GM18511 (cell line): ENCODE measurements around the gene ADGRV1.
A peak's percentile ranks its signal among the peaks of the same experiment; 100 is the strongest.

ENCODE experiments used
- ATAC-seq: cut with Tn5 transposase; IDR thresholded peaks from one replicate; pipeline ENCODE4 v1.9.1; 2021; ENCODE audit warnings: mild to moderate bottlenecking, moderate library complexity; ENCODE audit not compliant: unreplicated experiment

The ADGRV1 gene

DNA sequence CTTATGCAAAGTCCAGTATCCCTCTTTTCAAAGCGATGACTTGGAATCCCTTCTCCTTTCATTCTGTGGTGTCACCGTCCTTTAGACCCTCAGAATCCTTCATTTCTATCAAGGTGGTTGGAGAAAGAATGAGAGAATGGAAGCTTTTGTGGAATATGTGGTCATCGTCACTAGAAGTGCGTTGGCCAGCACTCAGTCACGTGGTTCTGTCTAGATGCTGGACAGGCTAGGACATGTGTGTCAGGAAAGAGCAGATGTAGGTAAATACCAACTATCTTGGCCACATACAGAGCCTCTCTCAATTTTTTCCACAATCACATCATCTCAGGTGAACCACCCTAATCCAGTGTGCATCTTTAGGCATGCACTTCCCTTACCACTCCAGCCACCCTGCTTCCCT is 618.5 kb downstream of the ADGRV1 start:
- no peak for ATAC-seq

DNA sequence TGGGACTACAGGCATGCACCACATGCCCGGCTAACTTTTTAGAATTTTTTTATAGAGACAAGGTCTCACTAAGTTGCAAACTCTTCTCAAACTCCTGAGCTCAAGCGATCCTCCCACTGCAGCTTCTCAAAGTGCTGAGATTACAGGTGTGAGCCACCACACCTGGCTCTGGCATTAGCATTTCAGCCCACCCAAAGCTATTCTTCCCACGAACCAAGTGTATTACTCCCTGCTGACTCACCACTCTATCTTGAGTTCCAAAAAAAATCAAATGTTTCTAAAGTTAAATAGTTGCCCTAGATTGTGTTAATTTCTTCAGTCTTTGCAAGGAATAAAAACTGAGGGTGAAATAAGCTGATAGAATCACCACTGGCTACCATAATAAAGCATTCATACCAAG is 619.0 kb downstream of the ADGRV1 start:
- ATAC-seq, result no peak

- ATAC-seq, result no peak
Measured at GRCh38 chr5:91178461-91178860, 619.9 kb downstream of the ADGRV1 start.

- no peak for ATAC-seq
Measured at GRCh38 chr5:91179018-91179417, 620.4 kb downstream of the ADGRV1 start.

DNA sequence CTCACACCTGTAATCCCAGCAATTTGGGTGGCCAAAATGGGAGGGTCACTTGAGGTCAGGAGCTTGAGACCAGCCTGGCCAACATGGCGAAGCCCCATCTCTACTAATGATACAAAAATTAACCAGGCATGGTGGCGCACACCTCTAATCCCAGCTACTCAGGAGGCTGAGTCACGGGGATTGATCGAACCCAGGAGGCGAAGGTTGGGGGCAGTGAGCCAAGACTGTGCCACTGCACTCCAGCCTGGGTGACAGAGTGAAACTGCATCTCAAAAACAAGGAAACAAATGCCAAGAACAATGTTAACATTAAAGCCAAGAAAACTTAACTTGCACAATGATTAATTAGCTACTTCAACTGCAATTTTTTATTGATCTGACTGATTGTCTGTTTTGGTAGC is 621.9 kb downstream of the ADGRV1 start:
- ATAC-seq, result no peak

DNA sequence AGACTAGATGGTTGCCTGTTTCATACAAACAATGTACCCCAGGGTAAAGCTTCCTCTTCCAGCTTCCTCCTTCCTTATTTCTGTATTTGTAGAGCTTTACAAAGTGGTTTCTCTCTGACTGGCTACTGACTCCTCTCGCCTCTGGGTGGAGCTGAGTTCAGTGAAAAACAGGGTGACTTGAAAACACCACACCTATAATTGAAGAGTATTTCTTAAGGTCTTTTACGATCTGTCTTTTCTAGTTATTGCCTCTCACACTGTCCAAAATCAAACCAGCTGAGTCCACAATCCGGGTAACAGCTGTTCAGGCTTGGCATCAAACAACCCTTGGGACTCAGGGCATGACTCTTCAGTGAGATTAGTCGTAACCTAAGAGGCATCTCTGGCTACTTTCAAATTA is 624.2 kb downstream of the ADGRV1 start:
- ATAC-seq, result peak; percentile 80

- no peak for ATAC-seq
Measured at GRCh38 chr5:91183743-91184142, 625.1 kb downstream of the ADGRV1 start.

DNA sequence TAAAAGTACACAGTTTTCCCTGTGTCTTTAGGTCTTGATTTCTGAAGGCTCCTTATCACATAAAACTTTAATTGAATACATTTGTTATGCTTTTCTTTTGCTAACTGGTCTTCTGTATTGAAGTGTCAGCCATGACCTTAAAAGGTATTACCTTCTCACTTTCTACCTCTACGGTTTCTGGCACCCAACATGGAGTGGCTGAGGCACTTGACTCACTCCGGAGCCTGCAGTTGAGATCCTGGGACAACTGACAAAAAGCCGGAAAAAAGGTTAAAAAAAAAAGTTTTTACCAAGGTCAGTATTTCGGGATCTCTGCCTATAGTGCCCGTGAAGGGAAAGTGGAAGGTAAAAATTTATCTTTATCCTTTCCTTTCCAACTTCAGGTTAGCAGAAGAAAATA is 627.5 kb downstream of the ADGRV1 start:
- ATAC-seq, result no peak

- no peak for ATAC-seq
Measured at GRCh38 chr5:91187032-91187431, 628.4 kb downstream of the ADGRV1 start.

DNA sequence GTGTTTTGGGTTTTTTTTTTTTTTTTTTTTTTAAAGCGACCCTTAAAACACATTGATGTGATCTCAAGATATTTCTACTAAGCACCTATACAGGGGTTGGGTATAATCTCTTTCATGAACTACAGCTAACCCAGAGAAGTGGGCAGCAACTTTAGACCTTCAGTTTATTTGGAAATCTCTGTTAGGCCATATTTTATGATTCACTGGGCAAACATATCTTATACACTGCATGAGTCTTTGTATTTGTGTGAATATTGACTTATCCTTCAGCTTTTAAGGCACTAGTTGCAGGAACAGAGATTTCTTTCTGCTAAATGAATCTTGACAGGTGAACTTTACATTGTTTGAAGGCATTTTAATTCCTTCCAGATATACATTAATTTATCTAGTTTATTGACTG is 630.2 kb downstream of the ADGRV1 start:
- ATAC-seq, result no peak

DNA sequence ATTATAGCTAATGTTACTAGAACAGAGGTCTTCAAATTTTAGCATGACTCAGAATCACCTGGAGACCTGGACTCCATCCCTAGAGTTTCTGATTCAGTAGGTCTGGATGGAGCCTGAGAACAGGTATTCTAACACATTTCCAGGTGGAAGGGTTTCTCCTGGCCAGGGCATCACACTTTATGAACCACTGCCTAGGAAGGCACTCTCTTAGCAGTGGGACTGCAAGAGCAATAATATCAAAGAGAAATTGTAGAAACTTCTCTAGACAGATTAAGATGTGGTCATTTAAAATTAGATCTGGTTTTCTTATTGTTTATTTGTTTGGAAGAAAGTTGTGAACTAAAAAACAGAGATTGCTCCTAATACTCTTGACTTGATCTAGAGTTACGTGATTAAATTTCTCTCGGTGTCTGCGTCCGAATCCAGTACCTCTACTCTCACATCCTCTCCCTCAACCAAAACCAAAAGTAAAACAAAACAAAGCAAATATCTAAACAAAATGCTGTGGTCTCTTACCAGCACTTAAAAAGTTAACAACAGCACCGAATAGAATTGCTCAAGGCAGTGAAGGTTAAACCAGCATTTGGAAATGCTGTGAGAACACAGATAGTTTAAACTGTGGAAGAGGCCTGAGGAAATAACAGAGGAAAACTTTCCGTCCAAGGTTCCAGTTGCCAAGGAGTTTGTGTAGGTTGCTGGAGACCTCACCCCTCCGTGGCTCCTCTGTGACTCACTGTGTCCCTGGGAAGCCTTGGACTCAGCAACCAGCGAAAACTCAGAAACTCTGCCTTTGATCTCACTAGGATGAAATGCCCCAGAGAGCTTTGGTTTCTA is 631.1 kb downstream of the ADGRV1 start:
- ATAC-seq, result no peak

DNA sequence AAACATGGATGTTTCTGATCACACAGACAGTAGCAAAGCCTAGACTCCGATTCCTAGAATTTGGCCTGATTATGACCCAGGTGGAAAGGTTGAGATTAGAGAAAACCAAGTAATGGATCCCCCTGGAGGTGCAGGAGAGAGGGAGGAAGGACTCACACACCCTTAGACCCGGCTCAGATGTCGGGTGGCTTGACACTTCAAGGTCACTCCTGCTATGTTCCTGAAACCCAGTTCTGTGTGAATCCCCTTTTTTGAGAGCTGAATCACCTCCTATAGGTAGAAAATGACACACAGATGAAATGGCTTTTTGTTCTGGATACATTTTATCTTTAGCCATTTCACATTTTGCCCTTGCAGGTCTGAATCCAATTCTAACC is 631.7 kb downstream of the ADGRV1 start:
- ATAC-seq, result no peak

GRCh38 chr5:91194824-91195381 is 636.3 kb downstream of the ADGRV1 start:
- no peak for ATAC-seq

- no peak for ATAC-seq
Measured at GRCh38 chr5:91200692-91201091, 642.1 kb downstream of the ADGRV1 start.

DNA sequence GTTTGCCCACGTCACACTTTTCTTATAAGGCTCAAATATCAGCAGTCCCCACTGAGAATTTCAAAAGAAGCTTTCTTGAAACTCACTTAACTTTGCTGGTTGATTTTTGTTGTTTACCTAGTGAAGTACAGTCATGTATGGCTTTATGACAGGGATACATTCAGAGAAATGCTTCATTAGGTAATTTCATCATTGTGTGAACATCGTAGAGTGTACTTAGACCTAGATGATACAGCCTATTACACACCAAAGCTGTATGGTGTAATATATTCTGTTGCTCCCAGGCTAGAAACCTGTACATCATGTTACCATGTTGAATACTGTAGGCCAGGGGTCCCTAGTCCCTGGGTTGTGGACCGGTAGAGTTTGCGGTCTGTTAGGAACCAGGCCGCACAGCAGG is 647.5 kb downstream of the ADGRV1 start:
- ATAC-seq, result no peak

DNA sequence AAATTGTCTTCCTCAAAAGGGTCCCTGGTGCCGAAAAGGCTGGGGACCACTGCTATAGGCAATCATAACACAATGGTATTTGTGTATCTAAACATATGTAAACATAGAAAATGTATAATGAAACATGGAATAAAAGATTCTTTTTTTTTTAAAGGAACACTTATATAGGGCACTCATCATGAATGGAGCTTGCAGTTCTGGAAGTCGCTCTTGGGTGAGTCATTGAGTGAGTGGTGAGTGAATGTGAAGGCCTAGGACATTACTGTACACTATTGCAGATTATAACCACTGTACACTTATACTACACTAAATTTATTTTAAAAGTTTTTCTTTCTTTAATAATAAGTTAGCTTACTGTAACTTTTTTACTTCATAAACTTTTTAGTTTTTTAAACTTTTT is 648.1 kb downstream of the ADGRV1 start:
- ATAC-seq, result no peak

DNA sequence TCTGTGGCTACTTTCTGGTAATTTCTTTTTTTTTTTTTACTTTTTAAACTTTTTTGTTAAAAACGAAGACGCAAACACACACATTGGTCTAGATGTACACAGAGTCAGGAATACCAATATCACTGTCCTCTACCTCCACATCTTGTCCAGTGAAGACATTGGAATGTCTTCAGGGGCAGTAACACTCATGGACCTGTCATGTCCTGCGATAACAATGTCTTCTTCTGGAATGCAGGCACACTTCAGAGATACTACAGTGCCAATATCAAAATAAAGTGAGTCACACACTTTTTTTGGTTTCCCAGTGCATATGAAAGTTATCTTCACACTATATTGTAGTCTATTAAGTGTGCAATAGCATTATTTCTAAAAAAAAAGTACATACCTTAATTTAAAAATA is 648.7 kb downstream of the ADGRV1 start:
- ATAC-seq, result no peak

DNA sequence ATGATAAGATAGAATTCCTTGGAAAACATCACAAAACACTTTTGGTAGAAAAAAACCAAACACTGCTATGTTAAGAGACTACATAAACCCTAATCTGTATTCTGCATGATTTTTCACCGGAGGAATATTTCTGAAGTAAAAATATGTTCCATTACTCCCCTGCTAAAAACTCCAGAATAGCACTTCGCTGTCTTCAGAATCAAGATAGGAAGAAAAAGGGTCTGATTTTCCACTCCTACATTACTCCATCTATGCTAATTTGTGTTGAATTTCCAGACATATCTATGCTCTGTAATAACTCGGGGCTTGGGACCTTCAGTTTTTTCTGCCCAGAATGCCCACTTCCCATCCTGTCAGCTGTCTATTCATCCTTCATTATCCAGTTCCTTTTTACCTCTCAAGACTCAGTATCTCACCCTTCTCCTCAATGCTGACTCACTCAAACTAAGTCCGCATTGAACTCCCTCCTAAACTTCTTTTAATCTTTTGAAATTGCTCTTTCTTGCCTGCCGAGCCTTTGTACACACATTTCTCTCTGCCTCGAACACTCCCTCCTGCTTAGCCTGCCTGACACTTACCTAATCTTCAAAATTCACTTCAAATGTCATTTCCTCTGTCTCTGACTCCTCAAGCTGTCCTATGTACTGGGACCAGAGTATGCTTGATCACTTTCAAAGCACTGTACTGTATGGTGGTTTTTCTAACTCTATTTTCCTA is 653.6 kb downstream of the ADGRV1 start:
- ATAC-seq, result no peak

GRCh38 chr5:91212714-91213092 is 654.1 kb downstream of the ADGRV1 start:
- no peak for ATAC-seq
